Fibroblast of gingiva (primary cell): ENCODE results near the gene ABCA4.

Experiments used
- DNase-seq: peaks from one replicate; pipeline ENCODE4 v3.0.0-alpha.2; 2011; ENCODE audit warnings: low read depth

Gene ABCA4

DNA sequence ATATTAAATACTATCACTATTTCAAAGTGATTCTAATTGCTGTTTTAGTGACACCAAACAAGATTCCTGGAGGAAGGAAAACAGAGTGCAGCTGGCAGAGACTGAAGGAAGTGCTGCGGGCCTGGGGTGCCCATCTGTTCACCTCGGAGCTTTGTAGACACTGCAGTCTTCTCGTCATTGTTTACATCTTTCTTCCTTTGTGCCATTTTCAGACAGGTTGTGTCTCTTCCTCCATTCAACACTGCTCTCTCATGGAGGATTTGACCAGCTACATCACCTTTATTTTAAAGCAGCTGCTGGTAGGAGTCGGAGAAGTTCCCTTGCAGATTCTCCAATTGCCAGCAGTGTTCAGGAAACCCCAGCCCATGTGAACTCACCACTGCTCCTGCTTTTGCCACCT is 37.3 kb downstream of the ABCA4 start:
- no peak for DNase-seq

DNA sequence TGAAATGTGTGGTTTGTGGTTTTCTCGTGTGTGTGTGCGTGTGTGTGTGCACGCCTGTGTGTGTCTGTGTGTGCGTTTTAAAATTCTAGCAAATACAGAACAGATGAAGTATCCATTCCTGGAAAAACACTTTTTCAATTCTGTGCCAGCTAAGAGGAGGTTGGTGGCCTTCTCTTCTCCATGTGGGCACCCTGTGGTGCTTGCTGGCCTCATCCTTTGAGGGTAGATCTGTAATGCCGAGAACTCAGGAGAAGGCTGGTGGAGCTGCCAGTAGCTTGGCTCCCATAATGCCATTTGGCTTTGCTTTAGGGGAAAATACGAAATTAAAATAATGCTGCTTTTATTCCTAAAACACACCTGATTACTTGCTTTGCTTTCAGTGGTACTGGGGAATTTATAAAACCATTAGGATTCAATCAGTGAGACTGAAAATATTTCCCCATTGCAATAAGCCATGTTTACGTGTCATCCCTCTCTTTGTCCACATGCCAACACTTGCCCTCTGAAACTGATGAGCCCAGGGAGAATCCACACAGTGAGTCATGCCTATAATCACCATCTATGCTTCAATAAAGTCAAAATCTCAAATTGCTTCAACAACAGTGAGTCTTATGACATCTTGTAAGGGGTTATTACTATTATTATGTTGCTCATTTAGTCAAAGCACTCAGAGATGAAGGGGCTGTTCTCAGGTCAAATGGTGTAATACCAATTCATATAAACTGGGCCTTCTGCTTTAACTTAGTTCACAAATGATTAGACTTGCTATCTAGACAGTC is 39.2 kb downstream of the ABCA4 start:
- DNase-seq = peak; percentile 94

DNA sequence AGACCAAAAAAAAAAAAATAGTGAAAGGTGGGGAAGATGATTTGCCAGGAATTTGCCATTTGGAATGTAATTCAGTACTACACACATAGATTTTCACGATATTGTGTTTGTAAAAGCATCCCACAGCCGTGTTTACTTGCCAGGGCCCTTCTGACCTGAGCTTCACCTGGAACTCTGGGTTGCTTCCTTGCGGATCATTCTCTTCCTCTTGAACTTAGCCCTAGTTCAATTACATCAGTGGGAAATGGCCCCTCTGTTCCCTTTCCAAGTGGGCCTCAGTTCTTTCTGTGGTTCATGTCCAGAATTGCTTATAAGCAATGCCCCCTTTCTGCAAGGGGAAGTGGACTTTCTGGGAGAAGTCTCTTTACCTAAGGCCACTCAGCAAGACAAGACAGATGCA is 41.0 kb downstream of the ABCA4 start:
- DNase-seq = no peak

DNA sequence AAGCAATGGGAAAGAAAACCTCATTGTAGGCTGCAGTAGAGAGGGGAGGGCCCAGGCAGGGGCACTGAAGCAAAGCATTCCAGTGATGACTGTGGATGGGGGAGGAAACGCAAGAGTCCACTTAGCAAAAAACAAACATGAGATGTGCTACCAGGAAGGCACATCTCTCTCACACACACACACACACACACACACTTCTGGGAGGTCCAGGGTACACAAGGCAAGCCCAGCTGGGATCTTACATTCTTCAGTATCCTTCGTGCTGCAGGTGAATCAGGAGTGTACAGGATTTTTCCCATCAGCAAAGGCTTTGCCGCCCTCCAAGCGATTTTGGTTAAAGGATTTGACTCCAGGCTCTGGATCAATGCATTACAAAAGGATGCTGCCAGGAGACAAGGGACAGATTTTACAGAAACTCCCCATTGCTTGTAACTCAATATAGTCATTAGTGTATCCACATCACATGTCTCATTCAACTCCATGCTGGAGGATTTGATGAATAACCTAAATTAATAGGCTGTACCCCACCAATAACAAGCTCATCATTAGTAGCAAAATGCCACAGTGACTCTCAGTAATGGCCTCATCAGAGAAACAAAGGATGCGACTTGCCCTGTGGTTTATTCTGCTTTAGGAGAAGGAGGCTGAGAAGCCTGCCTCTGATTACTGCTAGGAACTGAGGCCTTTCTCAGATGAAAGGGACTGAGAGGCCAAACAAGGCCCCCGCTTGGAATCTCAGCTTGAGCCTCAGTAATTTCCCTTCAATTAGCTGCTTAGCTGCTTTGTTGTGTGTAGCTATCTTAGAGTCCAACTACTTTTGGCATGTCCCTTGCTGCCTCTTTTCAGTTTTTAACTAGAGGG is 41.6 kb downstream of the ABCA4 start:
- no peak for DNase-seq

GRCh38 chr1:94072840-94073522 is 48.0 kb downstream of the ABCA4 start:
- DNase-seq = no peak

GRCh38 chr1:94071976-94072375 is 49.0 kb downstream of the ABCA4 start:
- DNase-seq = no peak

DNA sequence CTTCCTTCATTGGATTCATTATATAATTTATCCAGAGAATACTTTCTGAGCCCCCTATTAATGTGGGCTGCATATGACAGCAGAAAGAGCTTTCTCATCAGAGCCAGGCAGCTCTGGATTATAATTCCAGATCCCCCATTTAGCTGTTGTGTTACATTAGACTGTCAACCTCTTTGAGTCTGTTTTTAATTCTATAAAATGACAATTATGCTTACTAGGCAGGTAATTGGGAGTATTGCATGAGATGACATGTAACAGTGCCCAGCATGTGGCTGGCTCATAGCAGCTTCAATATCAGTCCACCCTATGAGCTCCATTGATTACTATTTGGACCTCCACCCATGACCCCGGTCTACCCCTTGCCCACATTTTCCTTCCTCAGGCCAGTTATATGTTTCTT is 49.6 kb downstream of the ABCA4 start:
- no peak for DNase-seq

DNA sequence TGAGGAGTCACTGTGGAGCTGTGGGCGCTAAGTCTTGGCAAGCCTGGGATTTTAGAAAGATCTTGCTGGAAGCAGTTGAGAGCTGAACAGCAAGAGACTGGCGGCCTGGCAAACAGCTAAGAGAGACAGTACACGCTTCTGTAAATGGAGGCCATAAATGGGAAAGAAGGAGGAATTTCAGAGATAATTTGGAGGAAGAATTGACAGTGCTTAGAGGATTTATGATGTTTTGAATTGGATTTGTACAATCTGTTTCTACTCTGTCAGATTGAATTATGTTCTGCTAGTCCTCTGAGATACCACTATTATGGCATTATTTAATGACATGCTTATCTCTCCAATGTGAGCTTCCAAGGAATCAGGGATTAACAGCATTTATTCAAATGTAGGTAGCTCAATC is 50.1 kb downstream of the ABCA4 start:
- no peak for DNase-seq

DNA sequence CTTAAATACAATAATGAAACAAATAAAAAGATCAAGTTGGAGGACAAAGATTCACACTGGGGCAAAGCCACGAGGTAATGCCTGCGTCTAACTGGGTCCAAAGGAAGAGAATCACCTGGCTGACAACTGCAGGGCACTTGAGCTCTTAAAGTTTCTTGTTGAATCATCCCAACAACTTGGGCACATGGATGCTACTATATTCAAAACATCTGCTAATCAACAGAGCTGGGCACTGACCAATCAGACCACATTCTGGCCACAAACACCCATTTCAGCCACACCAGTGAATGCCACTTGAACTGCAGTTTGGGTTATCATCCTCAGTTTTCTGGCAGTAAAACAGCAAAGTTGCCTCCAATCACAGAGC is 51.0 kb downstream of the ABCA4 start:
- DNase-seq = no peak

DNA sequence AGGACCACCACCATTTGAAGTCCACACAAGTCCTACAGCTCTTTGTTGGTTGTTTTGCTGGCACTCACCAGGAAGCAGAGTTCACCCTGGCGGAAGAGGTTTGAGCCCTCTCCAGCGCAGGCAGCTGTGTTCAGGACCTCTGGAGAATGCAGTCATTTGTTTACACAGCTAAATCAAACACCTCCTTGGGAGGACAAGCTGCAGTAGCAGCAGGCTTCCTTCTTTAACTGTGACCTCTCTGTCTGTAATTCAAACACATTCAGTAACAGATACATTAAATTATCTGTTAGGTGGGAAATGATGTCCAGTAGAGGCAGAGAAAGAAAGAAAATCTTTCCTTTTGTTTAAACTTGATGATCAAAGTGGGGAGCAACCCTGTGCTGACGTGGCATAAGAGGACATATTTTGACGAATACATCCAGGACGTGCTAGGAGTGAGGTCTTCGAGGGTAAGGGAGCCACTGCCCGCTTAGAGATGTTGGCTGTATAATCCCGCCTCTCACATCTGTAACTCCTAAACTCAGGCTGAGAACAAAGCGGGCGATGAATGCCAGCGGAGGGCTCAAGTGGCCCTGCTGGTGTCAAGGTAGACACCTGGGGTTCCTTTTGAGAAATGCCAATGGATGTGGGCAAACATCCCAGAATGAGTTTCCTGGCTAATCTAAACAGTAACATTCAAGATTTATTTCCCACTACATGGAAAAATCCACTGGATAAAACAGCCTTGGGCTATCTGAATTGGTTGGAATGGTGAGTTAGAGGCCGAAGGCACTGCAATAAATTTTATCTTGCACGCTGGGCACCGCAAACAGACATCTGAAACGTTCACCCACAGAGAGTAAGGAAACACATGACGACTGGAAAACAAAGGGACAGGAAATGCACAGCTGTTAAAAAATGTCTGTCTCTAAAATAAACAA is 51.7 kb downstream of the ABCA4 start:
- DNase-seq = peak; percentile 21

- no peak for DNase-seq
These were observed 52.6 kb downstream of the ABCA4 start for GRCh38 chr1:94068096-94068998.

DNA sequence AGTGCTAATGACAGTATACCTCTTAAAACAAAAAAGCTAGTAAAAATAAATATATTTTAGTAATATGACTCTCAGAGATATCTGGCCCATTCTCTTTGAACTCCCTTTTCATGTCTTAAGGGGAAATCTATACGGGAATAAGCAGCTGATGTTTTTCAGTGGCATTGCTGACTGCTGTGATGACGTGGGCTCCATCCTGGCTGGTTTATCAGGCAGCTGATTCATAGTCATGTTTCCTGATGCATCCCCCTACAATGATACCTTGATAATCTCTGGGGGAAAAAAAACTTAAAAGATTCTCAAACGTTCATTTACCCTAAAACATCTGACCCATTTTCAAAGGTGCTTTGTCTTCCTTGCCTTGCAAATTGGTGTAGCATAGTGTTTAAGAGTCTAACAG is 53.8 kb downstream of the ABCA4 start:
- no peak for DNase-seq

DNA sequence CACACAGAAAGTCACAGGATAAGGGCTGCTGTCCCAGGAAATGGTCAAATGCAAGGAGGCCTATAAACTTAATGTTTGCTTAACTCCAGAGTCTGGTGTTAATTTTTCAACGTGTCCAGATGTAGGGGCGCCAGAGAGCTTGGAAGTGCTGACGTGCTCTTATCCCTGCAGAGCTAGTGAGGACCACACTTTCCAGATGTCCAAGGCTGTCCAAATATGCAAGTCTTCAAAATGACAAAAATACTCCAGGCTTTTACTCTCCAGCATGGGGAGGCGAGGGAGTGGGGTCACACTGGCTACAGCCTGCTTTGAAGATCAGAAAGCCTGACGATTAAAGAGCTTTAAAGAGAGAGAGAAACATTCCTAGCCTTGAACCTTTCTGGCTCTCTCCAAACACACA is 57.6 kb downstream of the ABCA4 start:
- DNase-seq = peak; percentile 72

DNA sequence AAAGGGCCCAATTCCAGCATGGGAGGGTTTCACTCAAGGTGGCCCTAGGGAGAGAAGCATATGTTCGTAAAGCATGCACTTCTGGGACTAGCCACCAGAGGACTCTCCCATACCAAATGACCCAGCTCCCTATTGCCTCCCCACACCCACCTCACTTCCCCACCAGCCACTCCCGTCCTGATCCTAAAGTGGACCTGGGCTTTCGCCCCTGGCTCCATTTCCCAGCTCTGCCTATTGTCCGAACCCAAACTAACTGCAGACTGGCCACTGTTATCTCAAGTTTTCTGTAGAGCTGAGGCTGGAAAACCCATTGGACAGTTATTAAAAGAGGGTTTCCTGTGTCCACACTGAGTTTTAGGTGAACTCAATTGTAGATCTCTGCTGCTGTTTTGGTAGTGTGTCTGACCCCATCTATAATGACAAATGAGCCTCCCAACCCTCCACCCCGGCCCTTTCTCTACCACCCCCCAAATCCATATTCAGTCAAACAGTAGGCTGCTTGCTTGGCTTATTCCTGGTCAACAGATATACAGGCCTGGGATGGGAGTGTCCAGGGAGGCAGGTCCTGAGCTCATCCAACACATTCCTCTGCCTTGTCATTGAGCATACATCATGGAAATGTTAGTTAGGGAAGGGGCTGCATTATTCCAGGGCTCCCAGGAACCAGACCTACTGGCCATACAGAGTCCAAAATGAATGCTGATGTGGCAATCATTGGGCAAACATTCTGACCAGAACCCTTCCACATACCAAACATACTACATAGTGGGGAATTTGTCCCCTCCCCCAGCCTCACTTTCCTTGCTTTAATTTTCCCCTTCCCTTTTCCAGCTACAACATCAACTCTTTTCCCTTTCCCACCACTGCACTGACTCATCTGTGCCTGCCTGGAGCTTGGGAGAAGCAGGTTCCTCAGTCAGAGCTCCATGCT is 59.2 kb downstream of the ABCA4 start:
- peak; percentile 64 for DNase-seq

GRCh38 chr1:94060720-94061119 is 60.2 kb downstream of the ABCA4 start:
- no peak for DNase-seq

- no peak for DNase-seq
These were observed 62.2 kb downstream of the ABCA4 start for GRCh38 chr1:94058766-94059165.

DNA sequence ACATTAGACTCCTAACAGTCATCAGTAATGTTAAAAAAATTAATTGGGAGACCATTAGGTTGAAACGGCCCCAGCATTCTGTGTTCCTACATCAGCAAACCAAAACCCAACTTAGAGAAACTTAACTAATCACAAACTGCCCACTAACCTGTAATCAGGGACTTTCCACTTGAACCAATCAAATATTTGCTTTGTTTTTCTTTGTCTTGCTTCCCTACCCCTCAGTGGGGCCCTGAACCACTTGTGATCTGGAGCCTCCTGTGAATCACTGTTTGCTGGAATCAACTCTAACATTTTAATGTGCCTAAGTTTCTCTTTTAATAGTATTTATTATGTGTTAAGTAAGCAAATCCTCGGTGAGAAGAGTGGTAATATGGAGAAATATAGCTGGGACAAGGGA is 64.0 kb downstream of the ABCA4 start:
- no peak for DNase-seq

GRCh38 chr1:94056171-94056570 is 64.8 kb downstream of the ABCA4 start:
- no peak for DNase-seq

DNA sequence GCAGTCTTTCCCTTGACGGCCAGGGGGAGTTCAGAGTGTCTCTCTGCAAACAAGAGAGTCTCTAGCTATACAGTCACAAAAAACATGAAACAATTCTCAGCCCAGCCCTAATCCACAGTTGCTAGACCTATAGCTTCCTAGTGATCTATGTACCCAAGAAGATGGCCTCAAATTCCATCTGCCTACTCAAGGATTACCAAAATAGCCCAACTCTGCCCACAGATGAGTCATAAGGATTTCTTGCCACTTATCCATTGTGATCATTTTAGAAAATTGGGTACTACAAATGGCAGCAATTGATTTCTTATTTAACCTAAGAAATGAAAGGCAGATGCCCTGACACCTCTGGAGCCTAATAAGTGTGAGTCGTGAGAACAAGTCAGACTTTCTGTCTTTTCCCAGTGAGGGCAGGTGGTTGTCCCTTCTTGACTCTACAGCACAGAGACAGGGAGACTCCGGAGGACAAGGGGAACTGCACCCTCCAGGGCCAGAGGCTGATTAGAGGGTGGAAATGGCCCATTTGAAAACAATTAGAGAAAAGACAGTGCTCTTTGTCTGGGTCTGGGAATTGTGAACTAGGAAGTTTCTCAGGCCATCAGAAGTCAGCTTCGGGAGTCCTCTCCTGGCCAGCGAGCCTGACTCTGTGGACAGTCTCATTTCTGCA is 65.4 kb downstream of the ABCA4 start:
- no peak for DNase-seq
